ENCODE measurements around the gene SRGAP3. TPM values are rescaled to one million over a fixed set of nuclear protein-coding genes. Genes with fewer than 3 reads are reported as not detected.

The SRGAP3 gene
- total RNA-seq, 6 experiments from 2014 or later: 1.8 to 5.2 (median 3.1) TPM

GRCh38 chr3:9026320-9027045, 223.0 kb downstream of the SRGAP3 start:
- Histone ChIP-seq H3K27ac (no peak overlapping the region), H3K4me1 (peaks cover 0 to 6% (median 0%) of the 10 kb centered on the region in 4 donors), H3K36me3 (no peaks in the 10 kb centered on the region), H3K9me3 (no peaks in the 10 kb centered on the region), H3K4me3 (no peak overlapping the region), H3K27me3 (no peaks in the 10 kb centered on the region)
- intact Hi-C loops (cut with DNase I): no loop called here
- TF ChIP-seq CTCF (IDR thresholded peaks at IDR 0.05) (no peak), POLR2A (IDR thresholded peaks at IDR 0.05) (no peak)
- no peak for DNase-seq
- WGBS (ENCODE audit: insufficient coverage, low coverage, low lambda C conversion rate, missing lambda C conversion rate): 83% methylated on average over 7 of the region's 7 CpGs
- ATAC-seq: no peak

GRCh38 chr3:9024341-9024740, 225.1 kb downstream of the SRGAP3 start:
- Histone ChIP-seq H3K36me3 (no peaks in the 10 kb centered on the region), H3K27ac (no peak overlapping the region), H3K4me1 (peaks cover 0 to 6% (median 0%) of the 10 kb centered on the region in 4 donors), H3K9me3 (no peaks in the 10 kb centered on the region), H3K4me3 (no peak overlapping the region), H3K27me3 (no peaks in the 10 kb centered on the region)
- WGBS (ENCODE audit: insufficient coverage, low coverage, low lambda C conversion rate, missing lambda C conversion rate): 68% methylated on average over 2 of the region's 2 CpGs
- intact Hi-C loops (cut with DNase I): no loop called here
- DNase-seq: no peak
- TF ChIP-seq POLR2A (IDR thresholded peaks at IDR 0.05) (no peak), CTCF (IDR thresholded peaks at IDR 0.05) (no peak)
- no peak for ATAC-seq

GRCh38 chr3:9023226-9023590, 226.2 kb downstream of the SRGAP3 start:
- no peak overlapping the region for H3K4me3 ChIP-seq
- H3K9me3 ChIP-seq: no peaks in the 10 kb centered on the region
- WGBS (ENCODE audit: insufficient coverage, low coverage, low lambda C conversion rate, missing lambda C conversion rate): 67% methylated on average over 1 of the region's 1 CpG
- ATAC-seq: no peak
- H3K27me3 ChIP-seq: no peaks in the 10 kb centered on the region
- intact Hi-C loops (cut with DNase I): no loop called here
- no peak for TF ChIP-seq CTCF (IDR thresholded peaks at IDR 0.05)
- TF ChIP-seq POLR2A (IDR thresholded peaks at IDR 0.05): no peak
- peaks cover 0 to 5% (median 0%) of the 10 kb centered on the region in 4 donors for H3K4me1 ChIP-seq
- no peaks in the 10 kb centered on the region for H3K36me3 ChIP-seq
- no peak overlapping the region for H3K27ac ChIP-seq
- no peak for DNase-seq

GRCh38 chr3:9022305-9023225, 226.9 kb downstream of the SRGAP3 start:
- Histone ChIP-seq H3K27ac (no peak overlapping the region), H3K9me3 (no peaks in the 10 kb centered on the region), H3K36me3 (no peaks in the 10 kb centered on the region), H3K4me3 (no peak overlapping the region), H3K4me1 (no peaks in the 10 kb centered on the region), H3K27me3 (no peaks in the 10 kb centered on the region)
- no peak for ATAC-seq
- no peak for DNase-seq
- intact Hi-C loops (cut with DNase I): no loop called here
- no peak for TF ChIP-seq CTCF (IDR thresholded peaks at IDR 0.05)
- no peak for TF ChIP-seq POLR2A (IDR thresholded peaks at IDR 0.05)
- 66% methylated on average over 14 of the region's 15 CpGs for WGBS (ENCODE audit: insufficient coverage, low coverage, low lambda C conversion rate, missing lambda C conversion rate)
